ENCODE measurements around the gene CPVL. TPM values are rescaled to one million over a fixed set of nuclear protein-coding genes. Genes with fewer than 3 reads are reported as not detected.

The CPVL gene
- total RNA-seq, 1 experiment from 2014 or later = not detected

- no peaks in the 10 kb centered on the region for H3K9me2 ChIP-seq (replicated peaks; ENCODE audit: insufficient read depth, low read length)
- H3K79me2 ChIP-seq (ENCODE audit: low read length) = no peaks in the 10 kb centered on the region
- no peak overlapping the region for H2AFZ ChIP-seq (ENCODE audit: low read length)
- H3K9ac ChIP-seq (ENCODE audit: low read length) = no peak overlapping the region
- no peak overlapping the region for H3K27ac ChIP-seq (ENCODE audit: low read length)
- peaks cover 6% of the 10 kb centered on the region for H3K9me3 ChIP-seq (ENCODE audit: low read length)
- peaks cover 11% of the 10 kb centered on the region; the same call in 1 of the 2 replicates for H3K27me3 ChIP-seq (ENCODE audit: low read length)
- no peaks in the 10 kb centered on the region for H3K36me3 ChIP-seq (ENCODE audit: insufficient read depth, low read length)
- no peak overlapping the region for H3K4me2 ChIP-seq (ENCODE audit: low read depth, low read length, poor library complexity, severe bottlenecking)
- H3K4me3 ChIP-seq (ENCODE audit: low read length) = no peak overlapping the region
- no peak for DNase-seq
- no peaks in the 10 kb centered on the region for H3K4me1 ChIP-seq (ENCODE audit: low read length)
- no peaks in the 10 kb centered on the region for H4K20me1 ChIP-seq (ENCODE audit: insufficient read depth, low read depth, low read length)
Observed at GRCh38 chr7:28973591-28973990, 172.7 kb downstream of the CPVL start.

- Histone ChIP-seq H3K9me2 (replicated peaks; ENCODE audit: insufficient read depth, low read length) (no peaks in the 10 kb centered on the region), H2AFZ (ENCODE audit: low read length) (no peak overlapping the region), H3K27ac (ENCODE audit: low read length) (no peak overlapping the region), H3K9ac (ENCODE audit: low read length) (no peak overlapping the region), H3K79me2 (ENCODE audit: low read length) (no peaks in the 10 kb centered on the region), H3K36me3 (ENCODE audit: insufficient read depth, low read length) (no peaks in the 10 kb centered on the region), H3K9me3 (ENCODE audit: low read length) (no peaks in the 10 kb centered on the region), H3K4me3 (ENCODE audit: low read length) (no peak overlapping the region), H3K4me1 (ENCODE audit: low read length) (no peaks in the 10 kb centered on the region), H4K20me1 (ENCODE audit: insufficient read depth, low read depth, low read length) (no peaks in the 10 kb centered on the region), H3K4me2 (ENCODE audit: low read depth, low read length, poor library complexity, severe bottlenecking) (no peak overlapping the region), H3K27me3 (ENCODE audit: low read length) (no peaks in the 10 kb centered on the region)
- DNase-seq = no peak
Observed at GRCh38 chr7:28964056-28964455, 182.3 kb downstream of the CPVL start.

- no peaks in the 10 kb centered on the region for H3K4me1 ChIP-seq (ENCODE audit: low read length)
- H3K27ac ChIP-seq (ENCODE audit: low read length) = no peak overlapping the region
- no peaks in the 10 kb centered on the region for H4K20me1 ChIP-seq (ENCODE audit: insufficient read depth, low read depth, low read length)
- no peaks in the 10 kb centered on the region; the same call in 1 of the 2 replicates for H3K9me3 ChIP-seq (ENCODE audit: low read length)
- no peaks in the 10 kb centered on the region for H3K79me2 ChIP-seq (ENCODE audit: low read length)
- no peak overlapping the region for H3K4me2 ChIP-seq (ENCODE audit: low read depth, low read length, poor library complexity, severe bottlenecking)
- no peak overlapping the region for H3K4me3 ChIP-seq (ENCODE audit: low read length)
- H2AFZ ChIP-seq (ENCODE audit: low read length) = no peak overlapping the region
- no peaks in the 10 kb centered on the region for H3K27me3 ChIP-seq (ENCODE audit: low read length)
- no peaks in the 10 kb centered on the region for H3K9me2 ChIP-seq (replicated peaks; ENCODE audit: insufficient read depth, low read length)
- DNase-seq = no peak
- H3K9ac ChIP-seq (ENCODE audit: low read length) = no peak overlapping the region
- H3K36me3 ChIP-seq (ENCODE audit: insufficient read depth, low read length) = no peaks in the 10 kb centered on the region
Observed at GRCh38 chr7:28961972-28962371, 184.4 kb downstream of the CPVL start.

GRCh38 chr7:28960071-28960840, 186.1 kb downstream of the CPVL start:
- Histone ChIP-seq H3K4me3 (ENCODE audit: low read length) (no peak overlapping the region), H3K27ac (ENCODE audit: low read length) (no peak overlapping the region), H3K36me3 (ENCODE audit: insufficient read depth, low read length) (no peaks in the 10 kb centered on the region), H3K4me1 (ENCODE audit: low read length) (no peaks in the 10 kb centered on the region), H3K4me2 (ENCODE audit: low read depth, low read length, poor library complexity, severe bottlenecking) (no peak overlapping the region), H3K9me3 (ENCODE audit: low read length) (no peaks in the 10 kb centered on the region; the same call in 1 of the 2 replicates), H4K20me1 (ENCODE audit: insufficient read depth, low read depth, low read length) (no peaks in the 10 kb centered on the region), H3K27me3 (ENCODE audit: low read length) (no peaks in the 10 kb centered on the region), H2AFZ (ENCODE audit: low read length) (no peak overlapping the region), H3K9me2 (replicated peaks; ENCODE audit: insufficient read depth, low read length) (no peaks in the 10 kb centered on the region), H3K79me2 (ENCODE audit: low read length) (no peaks in the 10 kb centered on the region), H3K9ac (ENCODE audit: low read length) (no peak overlapping the region)
- DNase-seq = no peak

GRCh38 chr7:28958980-28959347, 187.4 kb downstream of the CPVL start:
- Histone ChIP-seq H2AFZ (ENCODE audit: low read length) (no peak overlapping the region), H3K36me3 (ENCODE audit: insufficient read depth, low read length) (no peaks in the 10 kb centered on the region), H3K9me3 (ENCODE audit: low read length) (no peaks in the 10 kb centered on the region; the same call in 1 of the 2 replicates), H3K4me3 (ENCODE audit: low read length) (no peak overlapping the region), H3K79me2 (ENCODE audit: low read length) (no peaks in the 10 kb centered on the region), H3K9ac (ENCODE audit: low read length) (no peak overlapping the region), H3K9me2 (replicated peaks; ENCODE audit: insufficient read depth, low read length) (no peaks in the 10 kb centered on the region), H3K27ac (ENCODE audit: low read length) (no peak overlapping the region), H3K27me3 (ENCODE audit: low read length) (peaks cover 3% of the 10 kb centered on the region; the same call in 1 of the 2 replicates), H4K20me1 (ENCODE audit: insufficient read depth, low read depth, low read length) (no peaks in the 10 kb centered on the region), H3K4me2 (ENCODE audit: low read depth, low read length, poor library complexity, severe bottlenecking) (no peak overlapping the region), H3K4me1 (ENCODE audit: low read length) (no peaks in the 10 kb centered on the region)
- DNase-seq = no peak

GRCh38 chr7:28958235-28958979, 187.9 kb downstream of the CPVL start, which contains the start of gene TRIL:
TSS of gene TRIL (minus strand) at chr7:28958330. CDS start at chr7:28958046, 284 bp downstream.
- no peak within 1 kb of the TSS for H3K9ac ChIP-seq (ENCODE audit: low read length)
- no peaks in the 10 kb centered on the region; the same call in 1 of the 2 replicates for H3K9me3 ChIP-seq (ENCODE audit: low read length)
- peaks cover 3% of the 10 kb centered on the region; the same call in 1 of the 2 replicates for H3K27me3 ChIP-seq (ENCODE audit: low read length)
- no peak for DNase-seq
- H3K36me3 ChIP-seq (ENCODE audit: insufficient read depth, low read length) = no peaks in the 10 kb centered on the region
- no peaks in the 10 kb centered on the region for H4K20me1 ChIP-seq (ENCODE audit: insufficient read depth, low read depth, low read length)
- H3K27ac ChIP-seq (ENCODE audit: low read length) = no peak within 1 kb of the TSS
- no peak within 1 kb of the TSS for H3K4me3 ChIP-seq (ENCODE audit: low read length)
- no peak within 1 kb of the TSS for H3K4me2 ChIP-seq (ENCODE audit: low read depth, low read length, poor library complexity, severe bottlenecking)
- no peaks in the 10 kb centered on the region for H3K4me1 ChIP-seq (ENCODE audit: low read length)
- H2AFZ ChIP-seq (ENCODE audit: low read length) = no peak within 1 kb of the TSS
- H3K9me2 ChIP-seq (replicated peaks; ENCODE audit: insufficient read depth, low read length) = no peaks in the 10 kb centered on the region
- no peaks in the 10 kb centered on the region for H3K79me2 ChIP-seq (ENCODE audit: low read length)

- Histone ChIP-seq H3K27ac (ENCODE audit: low read length) (no peak overlapping the region), H3K4me2 (ENCODE audit: low read depth, low read length, poor library complexity, severe bottlenecking) (no peak overlapping the region), H2AFZ (ENCODE audit: low read length) (no peak overlapping the region), H4K20me1 (ENCODE audit: insufficient read depth, low read depth, low read length) (no peaks in the 10 kb centered on the region), H3K9me2 (replicated peaks; ENCODE audit: insufficient read depth, low read length) (no peaks in the 10 kb centered on the region), H3K4me3 (ENCODE audit: low read length) (no peak overlapping the region), H3K9me3 (ENCODE audit: low read length) (no peaks in the 10 kb centered on the region; the same call in 1 of the 2 replicates), H3K79me2 (ENCODE audit: low read length) (no peaks in the 10 kb centered on the region), H3K27me3 (ENCODE audit: low read length) (peaks cover 3% of the 10 kb centered on the region; the same call in 1 of the 2 replicates), H3K4me1 (ENCODE audit: low read length) (no peaks in the 10 kb centered on the region), H3K9ac (ENCODE audit: low read length) (no peak overlapping the region), H3K36me3 (ENCODE audit: insufficient read depth, low read length) (no peaks in the 10 kb centered on the region)
- DNase-seq = no peak
Observed at GRCh38 chr7:28957751-28958234, 188.5 kb downstream of the CPVL start.

All from Karpas-422 (cell line).